ENCODE data around the gene VSIG10.
"Not testable (repeated sequence)": the region's sequence is repeated elsewhere in the genome, so short reads cannot be mapped to it uniquely, and the experiment has no call there.

GRCh38 chr12:118022097-118022727 is 81.6 kb downstream of the VSIG10 start:
- TF ChIP-seq, protein P1, sequence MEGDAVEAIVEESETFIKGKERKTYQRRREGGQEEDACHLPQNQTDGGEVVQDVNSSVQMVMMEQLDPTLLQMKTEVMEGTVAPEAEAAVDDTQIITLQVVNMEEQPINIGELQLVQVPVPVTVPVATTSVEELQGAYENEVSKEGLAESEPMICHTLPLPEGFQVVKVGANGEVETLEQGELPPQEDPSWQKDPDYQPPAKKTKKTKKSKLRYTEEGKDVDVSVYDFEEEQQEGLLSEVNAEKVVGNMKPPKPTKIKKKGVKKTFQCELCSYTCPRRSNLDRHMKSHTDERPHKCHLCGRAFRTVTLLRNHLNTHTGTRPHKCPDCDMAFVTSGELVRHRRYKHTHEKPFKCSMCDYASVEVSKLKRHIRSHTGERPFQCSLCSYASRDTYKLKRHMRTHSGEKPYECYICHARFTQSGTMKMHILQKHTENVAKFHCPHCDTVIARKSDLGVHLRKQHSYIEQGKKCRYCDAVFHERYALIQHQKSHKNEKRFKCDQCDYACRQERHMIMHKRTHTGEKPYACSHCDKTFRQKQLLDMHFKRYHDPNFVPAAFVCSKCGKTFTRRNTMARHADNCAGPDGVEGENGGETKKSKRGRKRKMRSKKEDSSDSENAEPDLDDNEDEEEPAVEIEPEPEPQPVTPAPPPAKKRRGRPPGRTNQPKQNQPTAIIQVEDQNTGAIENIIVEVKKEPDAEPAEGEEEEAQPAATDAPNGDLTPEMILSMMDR (conservative IDR thresholded peaks at IDR 0.05 in 1 of 2, IDR thresholded peaks at IDR 0.05 in 1 of 2; ENCODE audit: low read depth in 1 of 2, low read length in 2 of 2): not testable (repeated sequence)
- TF ChIP-seq EZH2 (IDR thresholded peaks at IDR 0.05; ENCODE audit: low read length, missing control alignments): not testable (repeated sequence)
